Uterus (tissue), 2 donors: ENCODE measurements around the gene P3H2.

ENCODE experiments used
- CTCF ChIP-seq, 4 experiments: fragments of 200-600 bp in 2 of 4; fragments of 450-650 bp in 2 of 4; sonication (generic) in 2 of 4; IDR thresholded peaks; one replicate each; pipeline ENCODE4 v1.5.1; 2016 to 2019; ENCODE audit warnings: antibody characterized with exemption in 4 of 4, mild to moderate bottlenecking in 2 of 4, moderate library complexity in 1 of 4
- POLR2A ChIP-seq, 2 donors: fragments of 450-650 bp; IDR thresholded peaks; one replicate each; pipeline ENCODE4 v1.6.1; 2016; ENCODE audit warnings: antibody characterized with exemption in 2 of 2, mild to moderate bottlenecking in 1 of 2, moderate library complexity in 1 of 2

- no peak for TF ChIP-seq CTCF (IDR thresholded peaks at IDR 0.05)
- TF ChIP-seq POLR2A (IDR thresholded peaks at IDR 0.05): no peak
These were observed 4.1 kb downstream of the P3H2 start for GRCh38 chr3:190116551-190117067.
